ENCODE measurements around the gene ERVFRD-1.
A peak's percentile ranks its signal among the peaks of the same experiment; 100 is the strongest.

Gene ERVFRD-1, protein sequence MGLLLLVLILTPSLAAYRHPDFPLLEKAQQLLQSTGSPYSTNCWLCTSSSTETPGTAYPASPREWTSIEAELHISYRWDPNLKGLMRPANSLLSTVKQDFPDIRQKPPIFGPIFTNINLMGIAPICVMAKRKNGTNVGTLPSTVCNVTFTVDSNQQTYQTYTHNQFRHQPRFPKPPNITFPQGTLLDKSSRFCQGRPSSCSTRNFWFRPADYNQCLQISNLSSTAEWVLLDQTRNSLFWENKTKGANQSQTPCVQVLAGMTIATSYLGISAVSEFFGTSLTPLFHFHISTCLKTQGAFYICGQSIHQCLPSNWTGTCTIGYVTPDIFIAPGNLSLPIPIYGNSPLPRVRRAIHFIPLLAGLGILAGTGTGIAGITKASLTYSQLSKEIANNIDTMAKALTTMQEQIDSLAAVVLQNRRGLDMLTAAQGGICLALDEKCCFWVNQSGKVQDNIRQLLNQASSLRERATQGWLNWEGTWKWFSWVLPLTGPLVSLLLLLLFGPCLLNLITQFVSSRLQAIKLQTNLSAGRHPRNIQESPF

DNA sequence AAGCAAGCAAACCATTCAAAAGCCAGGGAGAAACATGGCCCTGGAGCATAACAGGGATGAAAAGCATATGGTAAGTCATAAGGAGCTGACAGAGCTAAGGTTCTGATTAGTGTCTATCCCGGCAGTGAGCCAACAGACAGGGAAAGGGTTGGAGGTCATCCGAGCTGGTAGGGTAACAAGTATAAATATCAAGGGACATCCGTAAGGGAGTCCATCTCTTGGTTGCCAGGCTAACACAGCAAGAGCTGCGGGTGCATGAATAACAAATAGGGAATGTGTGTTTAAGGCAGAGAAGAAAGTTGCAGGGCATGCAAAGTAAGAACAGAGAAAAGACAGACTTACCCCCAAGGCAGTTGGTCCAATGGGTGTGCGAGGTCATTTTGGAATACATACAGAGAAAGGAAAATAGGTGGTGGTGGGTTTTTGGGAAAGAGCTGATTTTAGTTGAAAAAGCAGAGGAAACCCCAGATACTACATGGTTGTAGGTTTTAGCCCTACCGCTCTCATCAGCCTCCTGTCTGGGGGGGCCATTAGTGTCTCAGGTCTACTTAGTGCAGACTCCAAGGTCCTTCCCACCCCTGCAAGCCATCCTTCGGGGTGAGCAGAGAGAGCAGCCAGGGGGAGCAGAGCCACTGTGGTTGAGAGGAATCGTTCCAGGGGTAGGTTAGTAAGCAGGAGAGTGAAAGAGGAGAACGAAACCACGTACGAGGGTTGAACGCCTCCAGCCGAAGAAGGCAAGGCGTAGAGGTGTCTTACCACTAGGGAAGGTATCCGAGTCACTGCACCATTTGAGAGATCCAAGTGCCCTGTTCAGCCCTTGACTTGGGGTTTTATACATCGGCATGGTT is at the start of gene ERVFRD-1:
ERVFRD-1 (minus strand) TSS at position 805 of the 848 bp plus-strand sequence. CDS start 6,415 bp downstream, outside the sequence.
- no peak for DNase-seq (ENCODE audit: low spot score in 2 of 2)
- no peak within 1 kb of the TSS for H3K4me3 Mint-ChIP-seq
- H3K4me1 Mint-ChIP-seq: peaks cover 25% of the 10 kb centered on the region

DNA sequence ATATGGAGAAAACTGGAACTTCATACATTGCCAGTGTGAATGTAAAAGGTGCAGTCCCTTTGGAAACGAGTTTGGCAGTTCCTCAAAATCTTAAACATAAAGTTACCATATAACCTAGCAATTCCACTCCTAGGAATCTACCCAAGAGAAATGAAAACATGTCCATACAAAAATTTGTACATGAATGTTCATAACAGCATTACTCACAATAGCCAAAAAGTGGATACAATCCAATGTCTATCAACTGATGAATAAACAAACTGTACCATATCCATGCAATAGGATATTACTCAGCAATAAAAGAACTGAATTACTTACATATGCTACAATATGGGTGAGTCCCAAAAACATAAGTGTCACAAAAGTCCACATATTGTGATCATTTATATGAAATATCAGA is 48.7 kb upstream of the ERVFRD-1 start:
- Mint-ChIP-seq H3K4me3 (no peak overlapping the region), H3K27ac (no peak overlapping the region), H3K4me1 (no peaks in the 10 kb centered on the region), H3K9me3 (no peaks in the 10 kb centered on the region), H3K36me3 (no peaks in the 10 kb centered on the region), H3K27me3 (no peaks in the 10 kb centered on the region)
- ATAC-seq (ENCODE audit: low read depth) (no peak), DNase-seq (ENCODE audit: low spot score in 2 of 2) (no peak)

More for the DNA sequence above, at the start of gene ERVFRD-1:
- H3K9me3 Mint-ChIP-seq: no peaks in the 10 kb centered on the region
- no peak within 1 kb of the TSS for H3K27ac Mint-ChIP-seq
- ATAC-seq (ENCODE audit: low read depth): no peak
- H3K27me3 Mint-ChIP-seq: no peaks in the 10 kb centered on the region
- H3K36me3 Mint-ChIP-seq: peaks cover 2% of the 10 kb centered on the region

DNA sequence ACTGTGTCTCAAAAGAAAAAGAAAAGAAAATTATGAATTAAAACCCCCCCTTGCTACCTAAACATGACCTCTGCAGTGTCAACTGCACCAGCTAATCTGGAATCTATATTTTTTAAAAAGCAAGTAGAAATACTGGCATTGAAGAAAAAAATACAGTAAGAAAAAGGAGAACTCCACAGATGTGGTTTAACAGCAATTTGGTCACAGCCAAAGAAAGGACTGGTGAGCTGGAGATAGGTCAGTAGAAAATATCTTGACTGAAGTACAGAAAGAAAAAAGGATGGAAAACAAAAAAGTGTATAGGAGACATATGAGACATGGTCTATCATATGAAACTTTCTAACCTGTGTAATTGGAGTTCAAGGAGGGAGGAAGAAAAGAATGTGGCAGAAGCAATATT is 44.1 kb upstream of the ERVFRD-1 start:
- DNase-seq (ENCODE audit: low spot score in 2 of 2): no peak
- no peak overlapping the region for H3K4me3 Mint-ChIP-seq
- no peak for ATAC-seq (ENCODE audit: low read depth)
- H3K9me3 Mint-ChIP-seq: no peaks in the 10 kb centered on the region
- peaks cover 2% of the 10 kb centered on the region for H3K27me3 Mint-ChIP-seq
- H3K36me3 Mint-ChIP-seq: peaks cover 2% of the 10 kb centered on the region
- no peak overlapping the region for H3K27ac Mint-ChIP-seq
- peaks cover 9% of the 10 kb centered on the region for H3K4me1 Mint-ChIP-seq

DNA sequence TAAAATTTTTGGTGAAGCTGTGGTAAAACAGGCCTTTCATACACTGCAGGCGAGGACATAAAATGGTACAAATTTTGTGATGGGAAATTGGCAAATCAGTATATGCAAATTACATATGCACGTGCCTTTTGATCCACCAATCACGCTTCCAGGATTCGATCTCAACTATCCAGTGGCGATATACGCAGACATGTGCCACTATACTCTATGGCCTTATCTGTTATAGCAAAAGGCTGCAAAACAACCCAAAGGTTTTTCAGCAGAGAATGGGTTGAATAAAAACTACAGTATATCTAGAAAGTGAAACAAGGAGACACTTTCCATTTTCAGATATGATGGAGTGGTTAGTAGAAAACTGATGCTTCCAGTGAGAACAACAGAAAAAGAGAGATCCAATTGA is 41.9 kb upstream of the ERVFRD-1 start:
- DNase-seq (ENCODE audit: low spot score in 2 of 2): no peak
- Mint-ChIP-seq H3K27me3 (peaks cover 2% of the 10 kb centered on the region), H3K36me3 (peaks cover 2% of the 10 kb centered on the region), H3K27ac (peak overlapping the region; percentile 17), H3K4me3 (peak overlapping the region; percentile 89), H3K9me3 (no peaks in the 10 kb centered on the region), H3K4me1 (peaks cover 9% of the 10 kb centered on the region)
- no peak for ATAC-seq (ENCODE audit: low read depth)

DNA sequence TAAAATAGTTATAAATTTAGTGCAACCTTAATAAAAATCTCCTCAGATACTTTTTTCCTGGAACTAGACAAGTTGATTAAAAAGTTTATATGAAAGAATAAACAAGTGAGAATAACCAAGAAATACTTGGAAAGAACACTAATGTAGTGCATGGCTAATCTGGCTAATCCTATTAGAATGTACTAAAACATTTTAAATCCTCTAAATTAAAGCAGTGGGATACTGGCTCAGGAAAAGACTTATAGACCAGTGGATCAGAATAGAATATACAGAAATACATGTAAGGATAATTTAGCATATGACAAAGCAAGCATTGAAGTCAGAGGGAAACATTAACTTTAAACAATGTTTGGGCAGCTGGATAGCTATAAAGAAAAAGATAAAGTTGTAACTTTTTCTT is 41.1 kb upstream of the ERVFRD-1 start:
- DNase-seq (ENCODE audit: low spot score in 2 of 2): no peak
- Mint-ChIP-seq H3K27me3 (peaks cover 2% of the 10 kb centered on the region), H3K36me3 (peaks cover 2% of the 10 kb centered on the region), H3K27ac (no peak overlapping the region), H3K9me3 (no peaks in the 10 kb centered on the region), H3K4me3 (no peak overlapping the region), H3K4me1 (peaks cover 9% of the 10 kb centered on the region)
- no peak for ATAC-seq (ENCODE audit: low read depth)

DNA sequence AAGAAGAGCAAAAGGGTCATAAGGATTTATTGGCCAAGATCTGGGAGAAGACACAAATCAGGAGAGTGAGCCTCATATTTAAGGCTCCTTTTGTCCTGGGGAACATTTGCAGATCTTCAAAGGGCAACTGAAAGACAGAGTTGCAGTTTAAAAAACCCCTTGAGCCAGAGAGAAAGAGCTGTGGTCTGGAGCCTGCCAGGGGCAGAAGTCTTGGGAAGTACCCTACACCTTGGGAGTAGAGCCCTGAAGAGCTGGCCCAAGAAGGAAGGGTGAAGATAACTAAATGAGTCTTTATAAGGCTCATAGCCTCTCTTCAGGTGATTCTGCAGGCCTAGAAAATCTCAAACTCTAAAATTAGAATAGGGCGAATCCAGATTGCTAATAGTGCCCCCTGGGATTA is 40.0 kb upstream of the ERVFRD-1 start:
- no peaks in the 10 kb centered on the region for H3K9me3 Mint-ChIP-seq
- ATAC-seq (ENCODE audit: low read depth): no peak
- H3K27me3 Mint-ChIP-seq: peaks cover 2% of the 10 kb centered on the region

DNA sequence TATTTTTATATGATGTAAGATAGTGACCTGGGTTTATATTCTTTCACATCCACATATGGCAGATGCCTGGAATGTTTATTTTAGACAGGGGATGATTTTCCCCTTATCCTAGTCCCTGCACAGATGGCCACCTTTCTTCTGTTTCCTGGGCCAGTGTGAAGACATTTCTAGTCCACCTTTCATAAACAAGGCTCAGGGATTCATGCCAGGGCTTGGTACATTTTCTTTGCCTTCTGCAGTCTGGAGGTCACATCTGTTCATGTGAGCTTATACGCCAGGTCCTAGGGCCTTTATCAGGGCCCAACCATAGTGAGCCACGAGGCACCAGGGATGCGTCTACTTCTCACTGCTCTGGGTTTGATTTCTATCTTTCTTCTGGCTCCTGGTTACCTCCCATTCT is 38.0 kb upstream of the ERVFRD-1 start:
- Mint-ChIP-seq H3K4me3 (no peak overlapping the region), H3K9me3 (no peaks in the 10 kb centered on the region), H3K27me3 (peaks cover 2% of the 10 kb centered on the region), H3K4me1 (peaks cover 9% of the 10 kb centered on the region), H3K36me3 (peaks cover 2% of the 10 kb centered on the region), H3K27ac (no peak overlapping the region)
- no peak for DNase-seq (ENCODE audit: low spot score in 2 of 2)
- no peak for ATAC-seq (ENCODE audit: low read depth)

More for the DNA sequence above, 40.0 kb upstream of the ERVFRD-1 start:
- H3K27ac Mint-ChIP-seq: no peak overlapping the region
- no peak for DNase-seq (ENCODE audit: low spot score in 2 of 2)
- H3K4me3 Mint-ChIP-seq: no peak overlapping the region
- peaks cover 2% of the 10 kb centered on the region for H3K36me3 Mint-ChIP-seq
- peaks cover 9% of the 10 kb centered on the region for H3K4me1 Mint-ChIP-seq

DNA sequence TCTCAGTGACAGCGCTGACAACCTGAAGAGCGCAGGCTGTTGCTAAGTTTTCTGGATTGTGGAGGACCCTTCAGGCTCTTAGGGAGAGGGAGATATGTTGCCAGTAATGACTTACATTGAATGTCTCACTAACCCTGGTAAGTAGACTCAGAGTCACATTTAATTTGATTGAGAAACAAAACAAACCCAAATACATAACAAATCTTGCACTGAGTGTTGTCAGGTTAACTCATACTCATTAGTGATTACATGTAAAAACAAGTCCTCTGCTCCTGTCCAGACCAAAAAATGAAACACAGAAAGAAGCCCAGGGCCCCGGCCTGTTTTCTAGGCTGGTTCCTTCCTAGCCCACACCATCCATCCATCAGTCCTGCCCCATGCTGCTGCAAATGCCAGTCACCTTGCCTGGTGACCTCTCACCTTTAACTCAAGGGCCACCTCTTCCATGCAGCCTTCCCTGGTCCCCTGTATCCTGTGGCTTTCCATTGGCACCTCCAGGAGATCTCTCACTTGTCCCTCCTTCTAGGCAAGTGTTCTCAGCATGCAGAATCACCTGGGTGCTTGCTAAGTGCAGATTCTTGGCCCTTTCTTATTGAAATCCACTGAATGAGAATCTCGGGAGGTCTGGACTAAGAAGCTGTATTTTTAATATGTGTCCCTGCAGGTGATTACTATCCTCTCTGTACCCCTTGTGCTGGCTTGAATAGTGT is 34.7 kb upstream of the ERVFRD-1 start:
- Mint-ChIP-seq H3K9me3 (no peaks in the 10 kb centered on the region), H3K4me3 (no peak overlapping the region), H3K36me3 (no peaks in the 10 kb centered on the region), H3K27ac (peak overlapping the region; percentile 2), H3K4me1 (peaks cover 5% of the 10 kb centered on the region), H3K27me3 (no peaks in the 10 kb centered on the region)
- ATAC-seq (ENCODE audit: low read depth) (no peak), DNase-seq (ENCODE audit: low spot score in 2 of 2) (no peak)

DNA sequence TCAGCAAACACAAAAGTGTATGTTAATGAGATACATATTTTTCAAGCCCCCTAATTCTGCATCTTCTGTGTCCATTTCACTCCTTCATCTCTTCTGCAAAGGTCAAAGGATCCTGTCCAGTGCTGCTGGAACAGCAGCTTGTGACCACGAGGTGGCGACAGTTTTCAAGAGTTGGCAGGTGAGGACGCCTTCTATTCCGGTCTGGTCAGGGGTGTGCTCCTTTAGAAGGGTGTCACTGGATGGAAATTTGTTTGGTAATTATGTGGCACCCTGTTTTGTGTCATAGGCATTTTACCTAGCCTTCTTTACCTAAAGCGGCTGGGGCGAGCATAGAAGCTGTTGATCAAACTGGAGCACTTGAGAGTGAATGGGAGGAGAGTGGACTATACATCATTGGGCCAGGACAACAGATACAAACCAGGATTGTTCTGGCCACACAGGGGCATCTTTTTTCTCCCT is 32.9 kb upstream of the ERVFRD-1 start:
- ATAC-seq (ENCODE audit: low read depth) (peak; percentile 83), DNase-seq (ENCODE audit: low spot score in 2 of 2) (peak; percentile 64 to 66)
- Mint-ChIP-seq H3K4me1 (peaks cover 9% of the 10 kb centered on the region), H3K36me3 (no peaks in the 10 kb centered on the region), H3K27me3 (no peaks in the 10 kb centered on the region), H3K9me3 (no peaks in the 10 kb centered on the region), H3K4me3 (no peak overlapping the region), H3K27ac (no peak overlapping the region)

DNA sequence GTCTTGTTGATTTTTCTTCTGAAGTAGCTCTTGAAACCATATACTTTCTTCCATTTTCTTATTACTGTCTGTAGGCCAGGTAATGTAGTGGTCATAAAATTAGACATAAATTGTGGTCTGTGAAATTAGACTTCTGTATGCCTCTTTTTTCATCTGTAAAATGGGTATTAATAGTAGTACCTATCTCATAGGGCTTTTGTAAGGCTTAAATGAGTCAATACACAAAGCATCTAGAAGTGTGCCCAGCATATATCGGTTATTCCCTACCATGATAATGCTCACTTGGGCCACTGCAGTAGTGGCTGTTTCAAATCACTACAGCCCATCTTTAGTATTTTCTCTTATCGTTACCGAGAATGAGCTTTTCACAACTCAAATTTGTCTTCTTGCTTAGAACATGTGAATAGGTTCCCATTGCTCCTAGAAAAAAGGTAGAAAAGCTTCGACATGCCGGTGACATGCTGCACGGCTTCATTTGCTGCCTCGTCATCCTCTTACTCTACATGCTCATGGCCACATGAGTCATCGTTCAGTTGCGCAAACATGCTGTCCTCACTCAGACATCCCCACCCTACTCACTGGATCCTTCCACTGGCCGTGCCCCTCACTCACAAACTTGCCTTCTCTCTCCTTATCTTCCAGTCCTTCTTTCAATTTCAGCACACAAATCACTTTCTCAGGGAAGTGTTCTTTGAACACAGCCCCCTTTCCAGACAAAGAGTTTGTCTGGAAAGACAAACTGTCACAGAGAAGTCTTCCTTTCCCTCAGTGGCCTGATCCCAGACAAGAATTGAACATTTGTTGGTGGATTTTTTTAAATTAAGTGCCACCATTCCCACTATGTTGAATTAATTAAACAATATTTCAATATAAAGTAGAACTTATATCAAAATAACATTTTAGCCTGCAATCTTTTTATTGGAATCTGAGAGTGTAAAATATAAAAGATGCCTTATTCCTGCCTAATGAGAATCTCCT is 32.2 kb upstream of the ERVFRD-1 start:
- Mint-ChIP-seq H3K4me1 (peaks cover 13% of the 10 kb centered on the region), H3K27me3 (no peaks in the 10 kb centered on the region), H3K36me3 (no peaks in the 10 kb centered on the region), H3K27ac (no peak overlapping the region), H3K9me3 (no peaks in the 10 kb centered on the region), H3K4me3 (no peak overlapping the region)
- DNase-seq (ENCODE audit: low spot score in 2 of 2) (no peak), ATAC-seq (ENCODE audit: low read depth) (no peak)

DNA sequence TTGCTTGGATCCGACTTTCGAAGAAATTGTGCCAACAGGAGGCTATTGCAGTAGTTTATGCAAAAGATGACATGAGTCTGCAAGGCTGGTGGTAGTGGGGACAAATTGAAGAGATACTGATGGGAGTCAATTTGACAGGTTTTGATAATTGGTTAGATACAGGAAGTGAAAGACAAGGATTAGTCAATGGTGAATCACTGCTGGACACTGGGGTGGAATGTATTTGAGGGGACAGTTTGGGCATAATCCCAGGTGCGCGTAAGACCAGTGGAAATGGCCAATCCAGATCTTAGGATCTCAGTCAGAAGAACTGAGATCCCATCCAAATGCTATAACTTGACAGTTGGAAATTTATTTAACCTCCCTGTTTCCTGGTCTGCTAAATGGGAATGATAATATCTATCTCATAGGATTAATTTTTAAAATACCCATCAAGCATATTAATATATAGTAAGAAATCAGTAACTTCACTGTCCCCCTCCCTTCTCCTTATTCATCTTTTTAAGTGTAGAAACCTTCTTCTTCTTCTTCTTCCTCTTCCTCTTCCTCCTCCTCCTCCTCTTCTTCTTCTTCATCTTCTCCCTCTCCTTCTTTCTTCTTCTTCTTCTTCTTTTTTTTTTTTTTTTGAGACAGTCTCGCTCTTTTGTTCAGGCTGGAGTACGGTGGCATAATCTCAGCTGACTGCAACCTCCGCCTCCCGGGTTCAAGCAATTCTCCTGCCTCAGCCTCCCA is 30.9 kb upstream of the ERVFRD-1 start:
- Mint-ChIP-seq H3K27ac (no peak overlapping the region), H3K9me3 (no peaks in the 10 kb centered on the region), H3K4me1 (peaks cover 13% of the 10 kb centered on the region), H3K4me3 (no peak overlapping the region), H3K27me3 (no peaks in the 10 kb centered on the region), H3K36me3 (no peaks in the 10 kb centered on the region)
- DNase-seq (ENCODE audit: low spot score in 2 of 2) (no peak), ATAC-seq (ENCODE audit: low read depth) (no peak)

DNA sequence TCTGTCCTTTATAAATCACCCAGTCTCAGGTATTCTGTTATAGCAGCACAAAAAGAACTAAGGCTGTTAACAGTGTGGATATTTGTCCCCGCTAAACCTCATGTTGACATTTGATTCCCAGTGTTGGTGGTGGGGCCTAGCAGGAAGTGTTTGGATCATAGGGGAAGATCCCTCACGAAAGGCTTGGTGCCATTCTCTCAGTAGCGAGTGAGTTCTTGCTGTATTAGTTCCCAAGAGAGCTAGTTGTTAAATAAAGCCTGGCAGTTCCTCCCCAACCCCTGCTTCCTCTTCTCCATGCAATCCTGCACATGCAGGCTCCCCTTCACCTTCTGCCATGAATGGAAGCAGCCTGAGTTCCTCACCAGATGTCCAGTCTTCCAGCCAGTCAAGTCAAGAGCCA is 29.8 kb upstream of the ERVFRD-1 start:
- no peak for DNase-seq (ENCODE audit: low spot score in 2 of 2)
- Mint-ChIP-seq H3K27ac (no peak overlapping the region), H3K36me3 (no peaks in the 10 kb centered on the region), H3K27me3 (no peaks in the 10 kb centered on the region), H3K4me1 (peaks cover 10% of the 10 kb centered on the region), H3K4me3 (no peak overlapping the region), H3K9me3 (no peaks in the 10 kb centered on the region)
- ATAC-seq (ENCODE audit: low read depth): no peak
